Esophagus muscularis mucosa (tissue), 4 donors: ENCODE results near the gene WDR17. TPM values are rescaled to one million over a fixed set of nuclear protein-coding genes. Genes with fewer than 3 reads are reported as not detected.

Experiments
- DNase-seq: peaks from one replicate; pipeline ENCODE4 v3.0.0-alpha.2; 2017; ENCODE audit errors: extremely low spot score
- H3K27ac ChIP-seq, 4 donors: fragments of 200-600 bp; sonication (generic); replicated peaks in 1 of 4; 1 replicate in 3 of 4; 2 replicates in 1 of 4; pipeline ENCODE4 v1.5.1; 2016 to 2019; ENCODE audit warnings: mild to moderate bottlenecking in 1 of 4
- H3K27me3 ChIP-seq, 4 donors: fragments of 200-600 bp; sonication (generic); one replicate each; pipeline versions ENCODE4 v1.5.1 to v1.6.0; 2016 to 2019
- H3K36me3 ChIP-seq, 4 donors: fragments of 200-600 bp; sonication (generic); one replicate each; pipeline ENCODE4 v1.5.1; 2016 to 2019
- H3K4me1 ChIP-seq, 4 donors: fragments of 200-600 bp; sonication (generic); one replicate each; pipeline ENCODE4 v1.5.1; 2016 to 2019
- H3K4me3 ChIP-seq, 4 donors: fragments of 200-600 bp; sonication (generic); 1 replicate in 2 of 4; 2 replicates in 2 of 4; pipeline ENCODE4 v1.5.1; 2016 to 2019; ENCODE audit warnings: mild to moderate bottlenecking in 4 of 4, moderate library complexity in 1 of 4
- H3K9me3 ChIP-seq, 4 donors: fragments of 200-600 bp; sonication (generic); 1 replicate in 3 of 4; 2 replicates in 1 of 4; pipeline ENCODE4 v1.5.1; 2016 to 2019
- CTCF ChIP-seq, 3 experiments: fragments of 200-600 bp in 2 of 3; fragments of 450-650 bp in 1 of 3; sonication (generic) in 2 of 3; IDR thresholded peaks; one replicate each; pipeline ENCODE4 v1.5.1; 2017 to 2019; ENCODE audit warnings: antibody characterized with exemption in 3 of 3, mild to moderate bottlenecking in 2 of 3, moderate library complexity in 1 of 3
- EP300 ChIP-seq: sonication (generic); formaldehyde crosslinking; IDR thresholded peaks from one replicate; pipeline ENCODE4 v1.6.1; 2017; ENCODE audit warnings: antibody characterized with exemption
- POLR2A ChIP-seq: fragments of 450-650 bp; IDR thresholded peaks from one replicate; pipeline ENCODE4 v1.6.1; 2017; ENCODE audit warnings: antibody characterized with exemption, moderate library complexity, mild to moderate bottlenecking, low read depth
- POLR2AphosphoS5 ChIP-seq, 2 donors: sonication (generic); formaldehyde crosslinking; IDR thresholded peaks; one replicate each; pipeline ENCODE4 v1.6.1; 2017; ENCODE audit warnings: antibody characterized with exemption in 2 of 2
- WGBS: methylation state at CpG from one replicate; pipeline ENCODE4 v1.1.5; 2018; 5-methylcytosine and 5-hydroxymethylcytosine counted together
- intact Hi-C: fragments of 100-400 bp; cut with DNase I; formaldehyde crosslinking; loops from one replicate; pipeline ENCODE4 v1.15.1; 2023
- total RNA-seq, 4 donors: library from RNA; depleted of rRNA; stranded (reverse); fragments of >200 nt; gene quantifications; one replicate each; pipeline versions ENCODE4 v1.1.0 to v1.2.1, GENCODE V29; 2016

Gene WDR17
- total RNA-seq, 4 donors from 2014 or later: 2.8 to 4.8 (median 3.2) TPM

- whole genome bisulfite sequencing: 95% methylated on average over 4 of the region's 4 CpGs
- DNase-seq: no peak
- H3K4me3 ChIP-seq: no peak overlapping the region
- H3K4me1 ChIP-seq: peaks cover 0 to 24% (median 18%) of the 10 kb centered on the region in 4 donors
- intact Hi-C loops: no loop called here
- H3K27me3 ChIP-seq: no peaks in the 10 kb centered on the region
- H3K27ac ChIP-seq: no peak overlapping the region
- no peaks in the 10 kb centered on the region for H3K36me3 ChIP-seq
- TF ChIP-seq POLR2AphosphoS5 (IDR thresholded peaks at IDR 0.05): no peak
- no peak for TF ChIP-seq EP300
- no peak for TF ChIP-seq CTCF (IDR thresholded peaks at IDR 0.05)
- TF ChIP-seq POLR2A: no peak
- H3K9me3 ChIP-seq: no peaks in the 10 kb centered on the region
These were observed 17.0 kb upstream of the WDR17 start for GRCh38 chr4:176048631-176049030.

- DNase-seq: no peak
- intact Hi-C loops: loop anchor here (10.0 kb wide), 1 partner anchor 488 kb away; no protein-coding TSS in a partner anchor
- Histone ChIP-seq H3K4me1 (no peaks in the 10 kb centered on the region), H3K4me3 (no peak overlapping the region), H3K27ac (no peak overlapping the region), H3K27me3 (no peaks in the 10 kb centered on the region), H3K36me3 (no peaks in the 10 kb centered on the region), H3K9me3 (no peaks in the 10 kb centered on the region)
- TF ChIP-seq CTCF (IDR thresholded peaks at IDR 0.05) (no peak), EP300 (no peak)
- WGBS: 67% methylated on average over 6 of the region's 6 CpGs
These were observed 12.9 kb upstream of the WDR17 start for GRCh38 chr4:176052744-176053143.

- Histone ChIP-seq H3K9me3 (no peaks in the 10 kb centered on the region), H3K4me3 (no peak overlapping the region), H3K27me3 (no peaks in the 10 kb centered on the region), H3K4me1 (no peaks in the 10 kb centered on the region), H3K36me3 (no peaks in the 10 kb centered on the region), H3K27ac (no peak overlapping the region)
- intact Hi-C loops: loop anchor here (10.0 kb wide), 1 partner anchor 489 kb away; no protein-coding TSS in a partner anchor
- WGBS: 96% methylated on average over 2 of the region's 2 CpGs
- DNase-seq: no peak
- TF ChIP-seq CTCF (IDR thresholded peaks at IDR 0.05): no peak
- no peak for TF ChIP-seq POLR2A
- no peak for TF ChIP-seq EP300
- TF ChIP-seq POLR2AphosphoS5 (IDR thresholded peaks at IDR 0.05): no peak
These were observed 11.9 kb upstream of the WDR17 start for GRCh38 chr4:176053785-176054184.

- H3K4me3 ChIP-seq: no peak overlapping the region
- no peaks in the 10 kb centered on the region for H3K36me3 ChIP-seq
- no peak overlapping the region for H3K27ac ChIP-seq
- TF ChIP-seq EP300: no peak
- no peak for TF ChIP-seq POLR2AphosphoS5 (IDR thresholded peaks at IDR 0.05)
- TF ChIP-seq CTCF (IDR thresholded peaks at IDR 0.05): peak; percentile 35 to 48 (median 39)
- no peaks in the 10 kb centered on the region for H3K9me3 ChIP-seq
- H3K27me3 ChIP-seq: no peaks in the 10 kb centered on the region
- H3K4me1 ChIP-seq: no peaks in the 10 kb centered on the region
- no peak for DNase-seq
- WGBS: 54% methylated on average over 2 of the region's 2 CpGs
- intact Hi-C loops: loop anchor here (10.0 kb wide), 1 partner anchor 490 kb away; no protein-coding TSS in a partner anchor
These were observed 10.7 kb upstream of the WDR17 start for GRCh38 chr4:176054942-176055341.

- DNase-seq: no peak
- Histone ChIP-seq H3K27ac (no peak overlapping the region), H3K9me3 (no peaks in the 10 kb centered on the region), H3K36me3 (no peaks in the 10 kb centered on the region), H3K4me3 (no peak overlapping the region), H3K4me1 (peaks cover 0 to 18% (median 15%) of the 10 kb centered on the region in 4 donors), H3K27me3 (no peaks in the 10 kb centered on the region)
- intact Hi-C loops: no loop called here
- WGBS: 90% methylated on average over 20 of the region's 20 CpGs
- TF ChIP-seq CTCF (IDR thresholded peaks at IDR 0.05) (no peak), POLR2A (no peak), POLR2AphosphoS5 (IDR thresholded peaks at IDR 0.05) (no peak), EP300 (no peak)
These were observed 1.9 kb upstream of the WDR17 start for GRCh38 chr4:176063718-176064117.
